HS-27A (cell line): ENCODE results near the gene SULT2B1.
"Not testable (repeated sequence)": the region's sequence is repeated elsewhere in the genome, so short reads cannot be mapped to it uniquely, and the experiment has no call there.

Experiments
- DNase-seq: peaks from one replicate; pipeline ENCODE4 v3.0.0-alpha.2; 2012; ENCODE audit warnings: low read depth, missing footprints

Gene SULT2B1

GRCh38 chr19:48529156-48529555, 22.8 kb upstream of the SULT2B1 start:
- DNase-seq = no peak

GRCh38 chr19:48530066-48530720, 21.8 kb upstream of the SULT2B1 start:
- DNase-seq = no peak

GRCh38 chr19:48530770-48531169, 21.2 kb upstream of the SULT2B1 start:
- DNase-seq = no peak

- no peak for DNase-seq
Measured at GRCh38 chr19:48533770-48534169, 18.2 kb upstream of the SULT2B1 start.

GRCh38 chr19:48537541-48537940, 14.4 kb upstream of the SULT2B1 start:
- no peak for DNase-seq

GRCh38 chr19:48538057-48538456, 13.9 kb upstream of the SULT2B1 start:
- not testable (repeated sequence) for DNase-seq

- peak; percentile 66 for DNase-seq
Measured at GRCh38 chr19:48539503-48540096, 12.4 kb upstream of the SULT2B1 start.

DNA sequence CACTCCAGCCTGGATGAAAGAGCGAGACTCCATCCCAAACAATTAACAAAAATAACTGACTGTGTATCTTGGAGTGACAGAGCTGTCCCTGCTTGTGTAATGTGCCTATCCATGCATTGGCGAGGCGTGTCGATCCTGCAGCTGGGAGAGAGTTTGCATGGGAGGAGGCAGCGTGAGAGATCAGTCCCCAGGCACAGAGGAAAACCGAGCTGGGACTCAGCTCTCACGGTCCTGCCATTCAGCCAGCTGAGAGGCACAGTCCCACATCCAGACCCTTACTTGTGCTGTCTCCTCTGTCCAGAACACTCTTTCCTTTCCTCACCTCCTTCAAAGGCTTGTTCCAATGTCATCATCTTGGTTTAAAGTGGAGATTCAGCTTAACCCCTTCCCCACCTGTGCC, 11.9 kb upstream of the SULT2B1 start:
- no peak for DNase-seq

DNA sequence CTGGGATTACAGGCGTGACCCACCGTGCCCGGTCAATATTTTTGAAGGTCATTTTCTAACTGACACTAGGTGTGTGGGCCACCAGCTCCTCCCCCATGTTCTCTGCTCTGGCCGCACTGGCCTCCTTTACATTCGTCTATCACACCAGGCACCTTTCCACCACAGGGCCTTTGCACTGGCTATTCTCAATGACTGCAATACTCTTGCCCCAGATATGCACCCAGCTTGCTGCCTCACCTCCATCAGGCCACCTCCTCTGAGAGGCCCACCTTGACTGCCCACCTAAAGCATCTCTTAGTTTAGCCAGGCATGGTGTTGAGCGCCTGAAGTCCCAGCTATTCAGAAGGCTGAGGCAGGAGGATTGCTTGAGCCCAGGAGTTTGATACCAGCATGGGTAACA, 10.2 kb upstream of the SULT2B1 start:
- no peak for DNase-seq

DNA sequence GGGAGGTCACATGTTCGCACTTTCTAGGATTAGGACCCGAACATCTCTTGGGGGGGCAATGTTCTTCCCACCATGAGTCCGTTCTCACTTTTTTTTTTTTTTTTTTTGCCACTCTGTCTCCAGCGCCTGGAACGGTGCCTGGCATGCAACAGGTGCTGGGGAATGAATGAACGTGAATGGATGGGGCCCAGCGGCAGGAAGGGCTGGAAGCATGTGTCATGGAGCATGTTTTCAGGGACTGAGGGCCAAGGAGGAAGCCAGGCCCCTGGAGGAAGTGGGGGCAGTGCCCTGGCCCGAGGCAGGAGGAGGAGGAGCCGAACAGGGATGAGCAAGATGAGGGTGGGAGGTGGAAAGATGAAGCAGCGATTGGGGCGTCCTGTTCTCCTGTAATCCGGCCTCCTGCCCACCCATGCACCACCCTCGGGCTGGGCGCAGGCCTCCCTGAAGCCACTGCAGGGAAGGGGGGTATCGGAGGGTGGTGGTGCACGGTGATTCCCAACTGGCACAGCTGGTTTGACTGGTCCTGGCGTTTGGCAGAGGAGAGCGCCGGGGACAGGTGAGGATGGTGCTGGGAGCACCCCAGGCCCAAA, 8.8 kb upstream of the SULT2B1 start:
- DNase-seq = no peak

DNA sequence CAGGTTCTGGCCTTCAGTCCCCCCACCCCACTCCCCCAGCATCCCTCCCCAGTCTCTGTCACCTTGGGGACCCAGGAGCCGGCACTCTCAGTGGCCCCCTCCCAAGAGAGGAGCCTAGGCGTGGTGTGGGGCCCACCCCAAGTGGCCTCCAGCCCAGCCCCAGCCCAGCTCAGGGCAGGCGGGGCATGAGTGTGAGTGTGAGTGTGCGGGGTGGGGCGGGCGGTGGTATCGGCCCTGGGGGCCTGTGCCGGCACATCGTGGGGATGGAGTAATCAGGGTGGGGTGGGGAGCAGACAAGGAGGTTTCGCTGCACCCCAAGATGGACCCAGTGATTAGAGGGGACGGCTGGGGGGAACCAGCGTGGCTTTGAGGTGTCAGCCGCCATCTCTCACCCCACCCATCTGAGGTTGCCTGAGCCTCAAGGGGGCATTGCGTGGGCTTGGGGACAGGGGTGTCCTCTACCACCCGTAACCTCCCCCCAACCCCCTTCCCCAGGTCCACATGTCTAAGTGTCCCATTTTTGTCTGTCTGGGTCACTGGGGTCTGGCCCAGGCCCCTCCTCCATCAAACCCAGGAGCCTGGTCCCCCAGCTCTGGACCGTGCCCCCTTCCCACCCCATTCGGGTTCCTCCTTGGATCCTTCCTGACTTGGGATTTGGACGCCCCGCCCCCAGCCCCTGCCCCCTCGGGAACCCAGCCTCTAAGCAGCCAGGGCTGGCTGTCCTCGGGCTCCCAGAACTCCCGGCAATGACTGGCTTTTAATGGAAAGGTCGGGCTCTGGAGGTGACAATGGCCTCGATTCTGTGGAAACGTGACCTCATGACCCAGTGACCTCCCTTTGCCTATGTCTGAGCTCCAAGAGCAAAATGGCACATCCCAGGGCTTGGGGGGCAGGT, 6.9 kb upstream of the SULT2B1 start:
- no peak for DNase-seq

DNA sequence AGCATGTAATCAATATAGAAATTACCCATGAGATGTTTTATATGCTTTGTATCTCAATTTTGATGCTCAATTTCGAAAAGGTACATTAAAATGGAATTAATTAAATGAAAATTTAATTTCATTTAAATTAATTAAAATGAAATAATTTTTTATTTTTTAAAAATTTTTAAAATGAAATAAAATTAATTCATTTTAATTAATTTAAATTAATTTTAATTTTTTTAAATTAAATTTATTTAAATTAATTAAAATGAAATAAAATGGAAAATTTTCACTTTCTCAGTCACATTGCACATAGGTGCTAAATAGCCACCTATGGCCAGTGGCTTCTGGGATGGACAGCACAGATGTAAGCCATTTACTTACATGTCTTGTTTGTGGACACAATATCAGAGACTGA, 4.2 kb upstream of the SULT2B1 start:
- DNase-seq = no peak

GRCh38 chr19:48548253-48548911, 3.6 kb upstream of the SULT2B1 start:
- DNase-seq = no peak

DNA sequence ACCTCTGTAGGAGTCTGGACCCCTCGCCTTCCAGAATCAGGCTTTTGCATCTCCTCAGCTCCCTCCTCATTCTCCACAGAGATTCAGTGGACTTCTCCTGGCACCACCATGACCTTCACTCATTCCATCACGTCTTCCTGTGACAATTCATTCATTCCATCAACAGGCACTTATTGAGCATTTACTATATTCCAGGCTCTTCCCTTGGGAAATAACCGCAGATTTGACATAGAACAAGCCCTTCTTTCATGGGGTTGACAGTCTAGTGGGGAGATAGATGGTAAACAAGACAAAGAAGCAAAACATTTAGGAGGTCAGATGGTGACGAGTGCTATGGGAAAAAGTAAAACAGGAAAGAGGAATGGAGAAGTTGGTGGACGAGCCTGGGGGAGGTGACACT, 2.6 kb upstream of the SULT2B1 start:
- DNase-seq = no peak

DNA sequence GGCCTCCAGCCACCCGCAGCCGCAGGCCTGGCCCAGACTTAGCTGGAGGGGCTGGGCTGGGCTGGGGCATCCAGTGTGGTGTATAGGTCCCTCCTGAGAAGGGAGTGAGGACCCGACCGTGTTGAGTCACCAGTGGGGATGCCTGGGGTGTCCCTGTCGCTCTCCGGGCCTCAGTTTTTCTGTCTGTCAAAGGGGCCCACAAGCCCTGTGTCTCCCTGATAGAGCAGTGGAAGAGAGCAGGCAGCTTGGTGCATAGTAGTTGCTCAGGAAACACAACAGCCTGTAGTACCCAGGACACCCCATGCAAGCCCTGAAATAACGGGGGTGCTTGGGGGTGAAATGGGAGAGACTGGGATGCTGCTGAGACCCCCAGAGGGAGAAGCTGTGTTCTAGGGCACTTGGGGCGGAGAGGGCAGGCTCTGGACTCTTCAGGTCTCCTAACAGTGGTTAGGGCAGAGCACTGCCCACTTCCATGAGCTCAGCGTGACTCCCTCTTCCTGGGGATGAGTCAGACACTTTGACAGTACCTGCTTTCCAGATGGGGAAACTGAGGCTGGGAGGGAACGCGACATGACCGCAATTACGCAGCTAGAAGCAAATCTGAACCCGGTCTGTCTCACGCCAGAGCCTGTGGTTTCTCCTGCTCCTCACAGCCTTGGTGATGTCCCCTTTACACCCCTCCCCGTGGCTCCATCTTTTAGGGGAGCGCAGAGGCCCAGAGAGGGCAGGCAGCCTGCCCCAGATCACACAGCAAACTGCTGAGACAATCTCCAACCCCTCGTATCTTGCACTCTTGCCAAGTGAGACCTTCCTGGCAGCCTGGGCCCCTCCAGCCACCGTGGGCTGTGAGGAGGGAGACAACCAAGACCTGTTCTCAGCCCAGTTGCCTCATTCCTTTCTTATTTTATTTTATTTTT, 692 bp downstream of the SULT2B1 start:
- DNase-seq = no peak

- peak; percentile 41 for DNase-seq
Measured at GRCh38 chr19:48553676-48554384, 1.9 kb downstream of the SULT2B1 start.

- no peak for DNase-seq
Measured at GRCh38 chr19:48554385-48555091, 2.6 kb downstream of the SULT2B1 start.

GRCh38 chr19:48556163-48556562, 4.2 kb downstream of the SULT2B1 start:
- no peak for DNase-seq

DNA sequence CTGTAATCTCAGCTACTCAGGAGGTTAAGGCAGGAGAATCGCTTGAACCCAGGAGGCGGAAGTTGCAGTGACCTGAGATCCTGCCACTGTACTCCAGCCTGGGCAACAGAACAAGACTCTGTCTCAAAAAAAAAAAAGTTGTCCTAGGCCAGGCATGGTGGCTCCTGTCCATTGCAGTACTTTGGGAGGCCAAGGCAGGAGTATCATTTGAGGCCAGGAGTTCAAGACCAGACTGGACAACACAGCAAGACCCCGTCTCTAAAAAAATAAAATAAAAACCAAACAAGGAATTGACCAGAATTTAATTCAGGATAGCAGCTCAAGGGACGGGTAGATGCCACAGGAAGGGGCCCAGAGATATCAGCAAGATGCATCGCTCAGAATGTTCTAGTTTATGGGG, 4.9 kb downstream of the SULT2B1 start:
- DNase-seq = no peak
